GM21576 (cell line): ENCODE measurements around the gene RGS1.

ENCODE experiments used
- ATAC-seq: cut with Tn5 transposase; IDR thresholded peaks from one replicate; pipeline ENCODE4 v1.9.1; 2021; ENCODE audit warnings: mild to moderate bottlenecking, moderate library complexity; ENCODE audit not compliant: unreplicated experiment

Gene RGS1

GRCh38 chr1:192575499-192576189 is at the start of gene RGS1:
TSS of gene RGS1 (plus strand) at chr1:192575773. CDS start at chr1:192575793, 20 bp downstream.
- peak; percentile 86 for ATAC-seq

GRCh38 chr1:192527111-192527795 is 48.3 kb upstream of the RGS1 start:
- no peak for ATAC-seq

- ATAC-seq = no peak
Measured at GRCh38 chr1:192527950-192528349, 47.6 kb upstream of the RGS1 start.

- ATAC-seq = no peak
Measured at GRCh38 chr1:192529031-192529755, 46.4 kb upstream of the RGS1 start.

GRCh38 chr1:192529811-192530210 is 45.8 kb upstream of the RGS1 start:
- no peak for ATAC-seq

- ATAC-seq = peak; percentile 98
Measured at GRCh38 chr1:192530254-192530653, 45.3 kb upstream of the RGS1 start.

GRCh38 chr1:192531037-192531703 is 44.4 kb upstream of the RGS1 start:
- ATAC-seq = peak; percentile 43

- ATAC-seq = no peak
Measured at GRCh38 chr1:192534666-192535065, 40.9 kb upstream of the RGS1 start.

GRCh38 chr1:192535916-192536664 is 39.5 kb upstream of the RGS1 start:
- no peak for ATAC-seq

- peak; percentile 90 for ATAC-seq
Measured at GRCh38 chr1:192538407-192539296, 36.9 kb upstream of the RGS1 start.

GRCh38 chr1:192539297-192540092 is 36.1 kb upstream of the RGS1 start:
- ATAC-seq = no peak

- no peak for ATAC-seq
Measured at GRCh38 chr1:192543445-192543844, 32.1 kb upstream of the RGS1 start.

- ATAC-seq = peak; percentile 58
Measured at GRCh38 chr1:192545896-192546521, 29.6 kb upstream of the RGS1 start.

- no peak for ATAC-seq
Measured at GRCh38 chr1:192546596-192547190, 28.9 kb upstream of the RGS1 start.

GRCh38 chr1:192547501-192547900 is 28.1 kb upstream of the RGS1 start:
- ATAC-seq = no peak

- ATAC-seq = no peak
Measured at GRCh38 chr1:192549937-192550336, 25.6 kb upstream of the RGS1 start.

GRCh38 chr1:192550922-192551534 is 24.5 kb upstream of the RGS1 start:
- peak; percentile 61 for ATAC-seq
